ENCODE measurements around the gene RNF167. TPM values are rescaled to one million over a fixed set of nuclear protein-coding genes. Genes with fewer than 3 reads are reported as not detected.
A peak's percentile ranks its signal among the peaks of the same experiment; 100 is the strongest.

Gene RNF167
- total and polyA plus RNA-seq, 2 of the 13 experiments (the other 11 are each of a cell fraction or from before 2014, with no cell fraction given) = 44.1 to 45.4 TPM

DNA sequence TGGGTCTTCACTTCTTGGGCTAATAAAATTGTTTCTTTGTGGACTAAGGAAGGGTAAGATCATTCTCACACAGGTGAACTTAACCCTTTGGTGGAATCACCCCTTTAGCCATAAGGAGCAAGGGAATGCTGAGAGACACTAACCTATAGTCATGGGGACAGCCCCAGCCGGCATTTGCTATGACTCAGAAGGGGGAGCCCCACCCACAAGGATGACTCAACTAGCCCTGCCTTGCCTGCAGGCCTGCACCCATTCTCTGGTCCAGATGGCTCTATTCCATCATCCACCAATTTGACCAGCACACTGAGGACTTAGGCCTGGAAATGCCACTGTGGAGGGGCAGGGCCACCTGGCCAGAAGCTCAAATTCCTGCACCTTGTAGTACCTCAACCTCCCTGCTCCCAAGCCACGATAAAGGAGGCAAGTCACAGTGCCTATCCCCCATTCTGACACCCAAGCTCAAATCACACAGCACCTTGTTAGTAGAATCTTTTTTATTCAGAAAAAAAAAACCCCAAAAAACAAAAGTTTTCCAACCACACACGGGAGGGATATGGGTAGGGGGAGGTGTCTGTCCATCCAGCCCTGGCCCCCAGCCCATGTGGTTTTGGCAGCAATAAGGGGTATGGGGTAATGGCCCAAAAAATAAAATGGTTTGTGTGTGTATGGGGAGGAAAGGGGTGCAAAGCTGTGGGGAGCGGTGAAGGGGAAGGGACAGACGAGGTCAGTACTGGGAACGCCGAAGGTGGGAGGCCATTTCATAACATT lies 5.3 kb downstream of the RNF167 start (continued):
- TF ChIP-seq ZNF598 (CRISPR knock-in tag; IDR thresholded peaks at IDR 0.05; ENCODE audit: borderline replicate concordance) = no peak
- TF ChIP-seq ZNF343 (CRISPR knock-in tag; IDR thresholded peaks at IDR 0.05) = no peak
- no peak for TF ChIP-seq TBL1XR1 (IDR thresholded peaks at IDR 0.05; ENCODE audit: borderline replicate concordance, low read length, partially characterized antibody)
- TF ChIP-seq, protein P1, sequence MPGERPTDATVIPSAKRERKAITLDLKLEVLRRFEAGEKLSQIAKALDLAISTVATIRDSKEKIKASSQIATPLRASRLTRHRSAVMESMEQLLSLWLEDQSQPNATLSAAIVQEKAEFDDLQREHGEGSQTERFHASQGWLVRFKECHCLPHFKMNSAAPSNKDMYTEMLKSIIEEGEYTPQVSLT (CRISPR knock-in tag; IDR thresholded peaks at IDR 0.05; ENCODE audit: borderline replicate concordance, low read depth) = no peak
- no peak for TF ChIP-seq ZNF207 (IDR thresholded peaks at IDR 0.05; ENCODE audit: borderline replicate concordance)
- no peak for TF ChIP-seq FOXK1 (CRISPR knock-in tag; IDR thresholded peaks at IDR 0.05; ENCODE audit: borderline replicate concordance, low read depth)
- TF ChIP-seq, protein P2, sequence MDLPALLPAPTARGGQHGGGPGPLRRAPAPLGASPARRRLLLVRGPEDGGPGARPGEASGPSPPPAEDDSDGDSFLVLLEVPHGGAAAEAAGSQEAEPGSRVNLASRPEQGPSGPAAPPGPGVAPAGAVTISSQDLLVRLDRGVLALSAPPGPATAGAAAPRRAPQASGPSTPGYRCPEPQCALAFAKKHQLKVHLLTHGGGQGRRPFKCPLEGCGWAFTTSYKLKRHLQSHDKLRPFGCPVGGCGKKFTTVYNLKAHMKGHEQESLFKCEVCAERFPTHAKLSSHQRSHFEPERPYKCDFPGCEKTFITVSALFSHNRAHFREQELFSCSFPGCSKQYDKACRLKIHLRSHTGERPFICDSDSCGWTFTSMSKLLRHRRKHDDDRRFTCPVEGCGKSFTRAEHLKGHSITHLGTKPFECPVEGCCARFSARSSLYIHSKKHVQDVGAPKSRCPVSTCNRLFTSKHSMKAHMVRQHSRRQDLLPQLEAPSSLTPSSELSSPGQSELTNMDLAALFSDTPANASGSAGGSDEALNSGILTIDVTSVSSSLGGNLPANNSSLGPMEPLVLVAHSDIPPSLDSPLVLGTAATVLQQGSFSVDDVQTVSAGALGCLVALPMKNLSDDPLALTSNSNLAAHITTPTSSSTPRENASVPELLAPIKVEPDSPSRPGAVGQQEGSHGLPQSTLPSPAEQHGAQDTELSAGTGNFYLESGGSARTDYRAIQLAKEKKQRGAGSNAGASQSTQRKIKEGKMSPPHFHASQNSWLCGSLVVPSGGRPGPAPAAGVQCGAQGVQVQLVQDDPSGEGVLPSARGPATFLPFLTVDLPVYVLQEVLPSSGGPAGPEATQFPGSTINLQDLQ (CRISPR knock-in tag; IDR thresholded peaks at IDR 0.05) = no peak
- TF ChIP-seq SRSF4 (IDR thresholded peaks at IDR 0.05; ENCODE audit: low read depth, low read length, poor library complexity, severe bottlenecking) = no peak
- no peak for TF ChIP-seq PREB (CRISPR knock-in tag; IDR thresholded peaks at IDR 0.05)
- no peak for TF ChIP-seq ZSCAN21 (CRISPR knock-in tag; IDR thresholded peaks at IDR 0.05; ENCODE audit: borderline replicate concordance)
- TF ChIP-seq DDIT3 (CRISPR knock-in tag; IDR thresholded peaks at IDR 0.05) = no peak
- TF ChIP-seq, protein P3, sequence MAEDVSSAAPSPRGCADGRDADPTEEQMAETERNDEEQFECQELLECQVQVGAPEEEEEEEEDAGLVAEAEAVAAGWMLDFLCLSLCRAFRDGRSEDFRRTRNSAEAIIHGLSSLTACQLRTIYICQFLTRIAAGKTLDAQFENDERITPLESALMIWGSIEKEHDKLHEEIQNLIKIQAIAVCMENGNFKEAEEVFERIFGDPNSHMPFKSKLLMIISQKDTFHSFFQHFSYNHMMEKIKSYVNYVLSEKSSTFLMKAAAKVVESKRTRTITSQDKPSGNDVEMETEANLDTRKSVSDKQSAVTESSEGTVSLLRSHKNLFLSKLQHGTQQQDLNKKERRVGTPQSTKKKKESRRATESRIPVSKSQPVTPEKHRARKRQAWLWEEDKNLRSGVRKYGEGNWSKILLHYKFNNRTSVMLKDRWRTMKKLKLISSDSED (CRISPR knock-in tag; IDR thresholded peaks at IDR 0.05) = no peak
- TF ChIP-seq ZNF691 (CRISPR knock-in tag; IDR thresholded peaks at IDR 0.05; ENCODE audit: borderline replicate concordance, low read depth) = no peak
- peak in 1 of 2 experiments; percentile 73; a peak in 2 of 4 replicates for TF ChIP-seq POLR2A (IDR thresholded peaks at IDR 0.05; ENCODE audit: insufficient read depth in 1 of 2, low read depth in 2 of 2, low read length in 2 of 2)
- TF ChIP-seq GATAD2A (CRISPR knock-in tag; IDR thresholded peaks at IDR 0.05) = no peak
- TF ChIP-seq ZNF615 (CRISPR knock-in tag; IDR thresholded peaks at IDR 0.05; ENCODE audit: borderline replicate concordance) = no peak
- TF ChIP-seq RFXAP (CRISPR knock-in tag; IDR thresholded peaks at IDR 0.05; ENCODE audit: borderline replicate concordance) = 0 out of 2 replicates have a peak, but pooled peaks have one; percentile 33

Data from HepG2 (cell line).